HG02798 (cell line): ENCODE results near the gene SOBP.
"Not testable (repeated sequence)": the region's sequence is repeated elsewhere in the genome, so short reads cannot be mapped to it uniquely, and the experiment has no call there.

Source experiments
- ATAC-seq: cut with Tn5 transposase; IDR thresholded peaks from one replicate; pipeline ENCODE4 v1.9.1; 2021; ENCODE audit warnings: mild to moderate bottlenecking; ENCODE audit not compliant: unreplicated experiment, poor library complexity

SOBP gene

DNA sequence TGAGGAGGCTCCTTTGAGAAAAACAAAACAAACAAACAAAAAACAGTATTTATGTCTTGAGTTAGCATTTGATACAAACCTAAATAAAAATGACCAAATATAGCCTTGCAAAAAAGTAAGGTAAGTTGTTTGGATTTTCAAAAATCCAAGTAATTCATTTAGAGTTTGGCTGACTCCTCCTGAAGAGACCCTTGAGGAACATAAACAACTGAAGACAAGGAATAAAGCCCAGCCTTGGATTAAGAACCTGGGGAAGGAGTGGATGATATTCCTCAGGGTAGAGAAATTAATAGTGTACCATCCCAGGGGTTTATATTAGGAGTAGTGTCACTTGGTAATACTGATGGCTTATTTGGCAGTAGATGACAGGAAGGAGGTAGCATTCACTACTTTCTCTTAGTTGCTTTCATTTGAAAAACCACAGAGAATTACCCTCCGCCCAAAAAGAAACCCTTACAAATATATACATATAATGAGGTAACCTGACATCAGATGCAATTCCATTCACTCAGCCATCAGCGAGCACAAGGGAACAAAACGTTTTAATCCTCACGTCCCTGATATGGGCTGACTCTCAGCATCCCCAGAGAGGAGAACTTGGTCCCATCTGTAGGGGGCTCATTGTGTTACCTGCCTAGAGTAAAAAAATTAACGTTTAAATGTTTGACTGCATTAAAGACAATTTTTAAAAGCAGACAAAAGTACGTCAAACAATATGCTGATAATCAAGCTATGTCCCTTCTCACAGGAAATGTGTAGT lies 57.0 kb downstream of the SOBP start:
- no peak for ATAC-seq

GRCh38 chr6:107547451-107547840 lies 57.5 kb downstream of the SOBP start:
- no peak for ATAC-seq

DNA sequence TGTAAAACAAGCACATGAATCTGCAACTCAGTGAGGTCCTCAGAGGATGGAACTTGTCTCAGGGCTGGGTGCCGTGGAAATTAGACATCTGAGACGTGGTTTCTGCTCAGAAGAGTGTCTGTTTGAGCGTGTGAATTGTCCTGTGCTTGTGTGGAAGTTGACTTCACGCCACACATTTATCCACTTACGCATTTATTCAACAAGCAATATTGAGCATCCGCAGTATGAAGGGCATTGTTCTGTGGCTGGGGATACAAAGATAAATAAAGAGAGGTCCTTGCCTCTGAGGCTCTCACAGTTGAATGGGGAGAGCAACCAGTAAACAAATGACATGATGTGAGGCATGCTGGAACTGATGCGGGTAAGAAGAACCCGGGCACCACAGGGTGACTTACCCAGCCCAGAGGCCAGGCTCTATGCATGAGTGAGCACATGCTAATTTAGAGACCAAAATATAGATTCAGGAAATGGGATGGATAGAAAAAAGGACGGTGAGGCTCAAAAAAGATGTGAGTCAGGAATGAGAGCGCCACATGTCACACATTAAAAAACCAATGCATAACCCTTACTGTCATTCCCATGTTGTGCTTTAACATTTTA lies 60.4 kb downstream of the SOBP start:
- no peak for ATAC-seq

GRCh38 chr6:107550906-107551305 lies 61.0 kb downstream of the SOBP start:
- ATAC-seq: no peak

DNA sequence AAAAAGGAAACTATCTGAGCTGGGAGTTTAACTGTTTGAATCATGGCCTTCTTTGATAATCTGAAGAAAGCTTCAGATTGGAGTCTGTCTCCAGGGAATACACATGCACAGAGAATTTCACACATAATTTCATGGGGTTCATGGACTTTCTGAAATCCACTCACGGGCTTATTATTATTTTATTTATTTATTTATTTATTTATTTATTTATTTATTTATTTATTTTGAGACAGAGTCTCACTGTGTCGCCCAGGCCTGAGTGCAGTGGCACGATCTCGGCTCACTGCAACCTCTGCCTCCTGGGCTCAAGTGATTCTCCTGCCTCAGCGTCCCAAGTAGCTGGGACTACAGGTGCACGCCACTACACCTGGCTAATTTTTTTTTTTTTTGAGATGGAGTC lies 63.2 kb downstream of the SOBP start:
- ATAC-seq: not testable (repeated sequence)

- no peak for ATAC-seq
Observed at GRCh38 chr6:107554326-107554725, 64.4 kb downstream of the SOBP start.

GRCh38 chr6:107554918-107555317 lies 65.0 kb downstream of the SOBP start:
- no peak for ATAC-seq

DNA sequence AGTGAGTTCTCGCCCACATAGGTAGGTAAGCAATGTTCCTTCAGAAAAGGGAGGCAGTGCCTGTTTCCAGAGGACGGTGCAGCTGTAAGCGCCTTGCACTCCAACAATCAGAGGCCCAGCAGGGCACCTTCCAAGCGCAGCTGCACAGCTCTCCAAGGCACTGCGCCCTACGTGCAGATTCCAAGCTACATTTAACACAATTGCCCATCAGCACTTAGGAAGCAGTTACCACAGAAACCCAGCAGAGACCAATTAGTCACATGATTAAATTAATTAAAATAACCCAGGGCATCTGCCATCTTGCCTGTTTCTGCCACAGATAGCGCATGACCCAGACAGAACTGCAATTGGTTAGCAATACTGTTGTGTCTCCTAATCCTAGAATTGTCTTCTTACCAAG lies 65.5 kb downstream of the SOBP start:
- ATAC-seq: no peak

DNA sequence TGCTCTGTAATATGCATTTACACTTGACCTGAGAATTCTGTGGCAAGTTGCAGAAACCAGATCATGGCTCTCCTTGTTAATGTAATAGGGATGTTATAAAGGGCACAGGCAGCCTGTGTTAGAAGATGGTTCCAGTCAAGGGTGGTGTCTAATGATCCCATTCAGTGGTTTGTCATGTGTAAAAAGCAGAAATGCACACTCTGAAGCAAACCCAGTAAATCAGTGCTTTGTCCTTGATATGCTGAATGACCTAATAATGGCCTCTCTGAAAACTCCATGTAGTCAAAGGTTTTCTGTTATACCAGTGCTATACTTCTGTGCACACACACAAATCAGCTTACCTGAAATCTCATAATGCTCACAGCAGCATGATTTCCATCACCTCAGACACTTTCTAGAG lies 66.2 kb downstream of the SOBP start:
- ATAC-seq: no peak

- no peak for ATAC-seq
Observed at GRCh38 chr6:107557698-107558097, 67.8 kb downstream of the SOBP start.

DNA sequence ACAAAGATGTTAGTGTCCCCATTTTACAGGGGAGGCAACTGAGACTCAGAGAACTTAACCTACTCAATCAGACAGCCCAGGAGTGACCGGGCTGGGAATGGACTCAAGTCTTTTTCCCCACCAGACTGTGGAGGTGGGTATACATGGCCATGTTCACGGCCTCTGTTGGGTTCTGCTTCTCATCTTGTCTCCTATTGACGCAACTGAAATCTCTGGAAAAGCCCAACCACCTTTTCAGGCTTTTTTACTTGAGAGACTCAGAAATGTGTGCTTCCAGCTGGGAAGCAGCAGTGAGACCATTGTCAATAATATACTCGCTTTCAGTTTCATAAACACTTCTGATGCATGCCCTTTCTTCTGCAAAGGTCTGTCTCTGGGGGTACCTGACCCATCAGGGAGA lies 70.7 kb downstream of the SOBP start:
- no peak for ATAC-seq

GRCh38 chr6:107561306-107561705 lies 71.4 kb downstream of the SOBP start:
- no peak for ATAC-seq

DNA sequence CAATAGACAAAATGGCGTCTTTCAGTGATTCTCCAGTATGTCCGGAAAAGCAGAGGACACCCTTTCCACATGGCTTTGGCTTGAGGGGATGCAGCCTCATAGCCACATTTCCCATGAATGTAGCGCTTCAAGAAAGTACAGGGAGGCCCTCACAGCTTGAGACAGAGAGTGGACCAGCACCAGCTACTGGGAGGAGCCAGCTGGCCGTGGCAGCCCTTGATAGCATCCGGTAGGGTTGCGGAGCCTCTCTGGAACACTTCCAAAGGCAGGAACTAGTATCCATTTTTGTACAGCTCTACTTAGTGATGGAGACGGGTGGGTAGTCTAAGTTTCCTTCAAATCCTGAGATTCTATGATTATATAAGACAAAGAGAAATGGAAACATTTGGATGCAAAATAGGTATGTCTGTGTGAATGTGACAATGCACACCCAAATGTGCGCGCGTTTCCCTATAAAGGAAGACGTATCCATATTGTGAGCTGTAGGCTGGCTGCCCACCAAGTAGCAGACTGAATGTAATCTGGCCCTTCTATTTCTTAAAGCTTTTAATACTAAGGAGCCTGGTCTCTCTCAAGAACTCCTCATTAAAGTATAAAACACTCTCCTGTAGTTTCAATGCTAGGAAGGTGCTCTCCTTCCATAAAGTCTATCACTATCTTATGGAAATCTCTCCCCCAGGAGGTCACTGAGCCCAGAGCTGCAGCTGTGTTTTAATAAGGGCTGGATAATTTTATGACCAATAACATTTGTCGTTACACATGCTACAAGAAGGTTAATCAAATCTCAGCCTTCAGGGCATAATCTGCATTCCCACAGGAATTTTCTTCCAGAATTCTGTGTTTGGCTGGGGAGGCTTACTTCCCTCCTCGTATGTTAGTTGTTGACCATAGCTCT lies 74.0 kb downstream of the SOBP start:
- ATAC-seq: no peak

DNA sequence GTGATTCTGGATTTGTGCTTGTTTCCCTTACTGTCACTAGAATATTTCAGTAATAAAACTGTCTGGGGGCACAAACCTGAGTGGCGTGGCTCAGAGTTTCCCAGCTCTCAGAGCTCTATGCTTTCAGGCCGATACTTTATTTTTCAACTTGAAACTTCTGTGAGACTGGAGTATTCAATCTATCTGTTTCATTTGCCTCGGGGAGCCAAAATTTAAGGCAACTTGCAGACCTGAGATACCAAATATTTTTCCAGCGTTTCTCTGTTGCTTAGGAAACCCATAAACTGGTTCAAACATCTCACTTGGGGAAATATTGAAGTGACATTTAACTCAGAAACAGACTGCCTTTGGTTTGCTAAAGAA lies 74.7 kb downstream of the SOBP start:
- no peak for ATAC-seq

GRCh38 chr6:107565165-107565723 lies 75.3 kb downstream of the SOBP start:
- no peak for ATAC-seq

GRCh38 chr6:107567643-107568042 lies 77.7 kb downstream of the SOBP start:
- ATAC-seq: no peak

GRCh38 chr6:107569473-107569872 lies 79.6 kb downstream of the SOBP start:
- no peak for ATAC-seq

- no peak for ATAC-seq
Observed at GRCh38 chr6:107571354-107571753, 81.4 kb downstream of the SOBP start.

DNA sequence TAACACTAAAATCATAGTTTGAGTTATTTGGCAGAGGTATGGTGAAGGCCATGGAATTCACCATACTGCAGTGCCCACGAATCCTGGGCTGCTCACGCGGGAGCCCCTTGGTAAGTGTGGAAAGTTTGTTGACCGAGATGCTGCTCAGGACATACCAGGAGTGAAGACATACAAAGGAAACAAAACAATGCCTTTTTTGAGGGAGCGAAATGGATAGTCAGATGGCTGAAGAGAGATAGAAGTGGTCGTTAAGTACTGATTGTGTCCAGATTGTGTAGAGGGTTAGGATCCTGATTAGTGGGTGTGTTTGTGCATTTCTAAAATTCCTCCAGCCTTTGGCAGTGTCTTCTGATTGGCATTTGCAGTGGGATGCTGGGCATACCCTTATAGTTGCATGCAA lies 83.0 kb downstream of the SOBP start:
- ATAC-seq: no peak

- ATAC-seq: no peak
Observed at GRCh38 chr6:107574856-107575255, 84.9 kb downstream of the SOBP start.

DNA sequence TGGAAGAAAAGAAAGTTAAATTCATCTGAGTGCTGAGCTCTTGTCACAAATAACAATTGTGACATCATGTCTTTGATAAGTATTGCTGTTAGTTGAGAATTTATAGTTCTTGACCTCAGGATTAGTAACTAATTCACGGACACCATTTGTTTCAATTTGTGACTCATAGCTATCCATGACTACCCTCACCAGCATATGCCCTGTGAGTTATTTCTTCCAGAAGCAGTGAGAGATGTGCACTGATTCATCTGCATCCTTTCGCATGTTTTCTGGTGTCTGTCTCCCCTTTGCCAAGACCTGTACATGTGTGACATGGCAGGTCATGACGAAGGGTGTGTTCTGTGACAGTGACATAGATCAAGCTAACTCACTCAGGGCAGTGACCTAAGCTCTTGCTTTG lies 86.9 kb downstream of the SOBP start:
- no peak for ATAC-seq
